Jurkat, Clone E6-1 (cell line): ENCODE results near the gene AGO3.

Experiments used
- DNase-seq: peaks from one replicate; pipeline ENCODE4 v3.0.0-alpha.2; 2011; ENCODE audit warnings: low read depth, low spot score
- H3K4me3 ChIP-seq: 2 replicates; pipeline ENCODE4 v1.5.1; 2011; ENCODE audit warnings: mild to moderate bottlenecking, low read length, control low read depth, moderate library complexity

The AGO3 gene

DNA sequence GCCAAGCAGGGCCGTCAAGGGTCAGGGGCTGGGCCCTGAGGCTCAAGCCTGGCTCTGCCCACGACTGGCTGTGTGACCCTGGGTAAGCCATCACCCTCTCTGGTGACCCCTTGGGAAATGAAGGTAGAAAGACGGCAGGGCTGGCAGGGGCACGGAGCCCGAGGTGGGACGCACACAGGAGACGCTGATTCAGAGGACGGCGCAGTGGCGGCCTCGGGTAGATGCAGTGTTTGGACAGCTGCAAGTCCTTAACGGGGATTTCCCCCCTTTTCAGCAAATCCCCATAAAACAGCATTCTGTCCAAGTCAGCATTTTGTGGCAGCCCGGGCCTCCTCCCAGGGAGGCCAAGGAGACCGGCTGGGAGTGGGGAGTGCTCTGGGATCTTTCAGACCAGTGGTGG lies 177.4 kb downstream of the AGO3 start:
- no peak overlapping the region for H3K4me3 ChIP-seq
- DNase-seq, result no peak

DNA sequence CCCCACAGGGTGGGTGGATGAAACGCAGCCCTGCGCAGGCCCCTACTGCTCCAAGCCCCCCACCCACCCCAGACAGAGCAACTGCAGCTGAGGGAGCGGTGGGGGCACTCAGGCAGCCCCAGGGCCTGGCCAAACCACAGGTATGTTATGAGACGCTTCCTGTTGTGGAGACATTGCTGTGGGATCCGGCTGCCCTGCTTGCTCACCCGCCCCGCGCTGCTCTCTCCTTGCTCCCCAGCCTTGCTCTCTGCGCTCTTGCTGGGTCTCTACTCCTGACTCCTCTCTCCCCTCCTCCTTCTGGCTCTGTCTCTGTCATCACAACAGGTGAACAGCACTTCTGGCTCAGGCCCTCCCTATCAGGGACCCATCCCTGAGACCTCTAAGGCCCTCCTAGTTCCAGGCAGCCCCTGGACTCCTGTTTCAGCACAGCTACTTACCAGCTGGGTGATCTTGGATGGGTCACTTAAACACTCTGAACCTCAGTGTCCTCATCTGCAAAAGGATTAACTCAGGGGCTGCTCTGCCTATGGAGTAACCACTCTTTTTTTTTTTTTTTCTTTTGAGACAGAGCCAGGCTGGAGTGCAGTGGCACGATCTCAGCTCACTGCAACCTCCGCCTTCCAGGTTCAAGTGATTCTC lies 178.3 kb downstream of the AGO3 start:
- DNase-seq, result no peak
- H3K4me3 ChIP-seq, result no peak overlapping the region

DNA sequence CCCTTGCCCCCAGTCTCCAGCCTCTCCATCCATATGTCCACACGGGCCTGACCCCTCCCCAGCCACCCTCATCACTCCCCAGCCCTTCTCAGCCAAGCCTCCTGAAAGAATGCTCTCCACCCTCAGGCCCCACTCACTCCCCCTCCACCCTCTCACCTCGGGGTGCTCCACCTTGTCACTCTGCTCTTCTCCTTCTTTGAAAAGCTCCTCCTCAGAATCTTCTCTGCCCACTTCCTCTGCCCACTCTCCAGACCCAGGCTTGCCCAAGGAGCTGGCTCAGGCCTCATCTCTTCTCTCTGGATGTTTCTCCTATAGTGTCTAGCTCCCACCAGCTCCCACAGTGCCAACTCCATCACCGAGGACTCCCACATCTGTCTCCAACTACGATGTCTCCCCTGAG lies 180.2 kb downstream of the AGO3 start:
- H3K4me3 ChIP-seq, result no peak overlapping the region
- no peak for DNase-seq

DNA sequence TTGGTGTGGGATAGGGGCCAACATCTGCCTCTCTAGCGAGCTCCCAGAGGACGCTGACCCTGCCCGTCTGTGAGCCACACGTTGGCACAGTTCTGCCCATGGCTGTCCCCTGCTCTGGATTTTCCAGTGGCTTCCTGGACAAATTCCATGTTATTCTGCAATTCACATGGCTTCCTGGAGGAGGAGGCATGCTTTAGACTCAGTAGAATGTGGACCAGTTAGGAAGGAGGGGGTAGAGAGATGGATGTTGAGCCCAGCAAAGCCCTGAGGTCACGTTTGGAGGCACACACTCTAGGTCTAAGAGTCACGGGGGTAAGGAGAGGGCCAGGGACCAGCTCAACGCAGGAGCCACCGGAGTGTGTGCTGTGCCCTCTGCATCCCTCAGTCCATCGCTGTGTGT lies 181.9 kb downstream of the AGO3 start:
- no peak overlapping the region for H3K4me3 ChIP-seq

DNA sequence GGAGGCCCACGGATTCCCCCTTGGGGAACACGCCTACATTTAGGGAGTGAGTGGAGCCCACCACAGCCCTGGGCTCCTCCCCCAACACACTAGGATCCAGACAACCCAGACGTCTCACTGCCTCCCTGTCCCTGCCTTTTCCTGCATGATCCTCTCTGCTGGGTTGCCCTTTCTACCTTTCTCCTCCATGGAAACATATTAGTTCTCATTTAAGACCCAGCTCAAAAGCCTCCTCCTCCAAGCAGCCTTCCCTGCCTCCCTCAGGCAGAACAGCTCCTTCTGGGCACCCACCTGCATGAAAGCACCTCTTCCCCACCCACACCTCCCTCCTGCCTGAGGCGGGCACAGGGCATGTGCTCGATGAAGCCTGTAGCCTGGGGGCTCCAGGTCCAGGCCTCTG lies 183.5 kb downstream of the AGO3 start:
- no peak for DNase-seq
- H3K4me3 ChIP-seq, result no peak overlapping the region

More for the DNA sequence above, 181.9 kb downstream of the AGO3 start:
- DNase-seq, result no peak

DNA sequence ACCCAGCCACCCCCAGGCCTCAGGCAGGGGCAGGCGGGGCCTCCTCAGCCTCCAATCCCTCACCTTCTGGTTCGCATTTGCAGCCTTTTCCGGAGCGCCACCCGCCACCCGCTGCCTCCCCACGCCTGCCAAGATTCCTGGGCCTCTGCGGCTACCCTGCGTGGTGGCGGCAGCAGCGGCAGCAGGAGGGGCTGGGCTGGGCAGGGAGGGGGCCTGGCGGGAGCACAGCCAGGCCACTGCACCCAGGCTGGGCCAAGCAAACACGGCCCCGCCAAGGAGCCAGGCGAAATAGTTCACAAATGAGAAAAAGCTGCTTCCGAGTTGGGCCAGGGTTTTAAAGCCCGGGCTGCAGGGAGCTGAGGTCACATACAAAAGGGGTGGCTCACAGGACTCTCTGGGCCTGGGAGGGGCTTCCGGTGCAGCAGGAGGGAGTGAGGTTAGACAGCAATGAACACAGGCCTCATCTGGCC lies 184.3 kb downstream of the AGO3 start:
- H3K4me3 ChIP-seq, result no peak overlapping the region
- no peak for DNase-seq

DNA sequence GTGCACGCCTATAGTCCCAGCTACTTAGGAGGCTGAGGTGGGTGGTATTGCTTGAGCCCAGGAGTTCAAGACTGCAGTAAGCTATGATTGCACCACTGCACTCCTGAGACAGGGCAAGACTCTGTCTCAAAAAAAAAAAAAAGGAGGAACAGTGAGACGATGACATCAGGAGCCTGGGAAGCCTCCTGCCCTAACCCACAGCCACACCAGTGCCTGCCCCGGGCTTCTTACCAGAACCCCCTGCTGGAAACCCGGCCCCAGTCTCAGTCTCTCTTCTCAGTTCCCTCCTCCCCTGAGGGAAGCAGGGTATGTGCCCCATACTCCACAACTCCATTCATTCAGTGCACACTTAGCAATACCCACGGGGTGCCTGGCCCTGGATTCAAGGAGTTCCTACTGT lies 185.0 kb downstream of the AGO3 start:
- no peak overlapping the region for H3K4me3 ChIP-seq
- DNase-seq, result no peak

DNA sequence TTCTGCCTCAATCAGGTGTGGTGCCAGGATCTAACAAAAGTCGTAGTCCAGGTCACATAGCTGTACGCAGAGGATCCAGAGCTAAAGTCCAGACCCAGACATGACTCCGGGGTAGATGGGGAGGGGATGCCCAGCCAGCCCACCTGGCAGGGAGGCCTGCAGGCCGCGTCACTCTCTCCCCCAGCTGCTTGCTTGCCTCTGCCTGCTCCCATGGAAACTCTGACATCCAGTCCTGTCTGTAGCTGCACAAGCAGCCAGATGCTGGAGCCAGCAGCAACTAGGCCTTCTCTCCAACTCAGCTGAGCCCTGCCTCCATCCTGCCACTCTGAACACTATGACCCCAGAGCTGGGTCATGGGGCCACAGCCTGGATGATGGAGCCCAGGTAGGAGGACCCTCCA lies 186.0 kb downstream of the AGO3 start:
- no peak overlapping the region for H3K4me3 ChIP-seq
- DNase-seq, result no peak

DNA sequence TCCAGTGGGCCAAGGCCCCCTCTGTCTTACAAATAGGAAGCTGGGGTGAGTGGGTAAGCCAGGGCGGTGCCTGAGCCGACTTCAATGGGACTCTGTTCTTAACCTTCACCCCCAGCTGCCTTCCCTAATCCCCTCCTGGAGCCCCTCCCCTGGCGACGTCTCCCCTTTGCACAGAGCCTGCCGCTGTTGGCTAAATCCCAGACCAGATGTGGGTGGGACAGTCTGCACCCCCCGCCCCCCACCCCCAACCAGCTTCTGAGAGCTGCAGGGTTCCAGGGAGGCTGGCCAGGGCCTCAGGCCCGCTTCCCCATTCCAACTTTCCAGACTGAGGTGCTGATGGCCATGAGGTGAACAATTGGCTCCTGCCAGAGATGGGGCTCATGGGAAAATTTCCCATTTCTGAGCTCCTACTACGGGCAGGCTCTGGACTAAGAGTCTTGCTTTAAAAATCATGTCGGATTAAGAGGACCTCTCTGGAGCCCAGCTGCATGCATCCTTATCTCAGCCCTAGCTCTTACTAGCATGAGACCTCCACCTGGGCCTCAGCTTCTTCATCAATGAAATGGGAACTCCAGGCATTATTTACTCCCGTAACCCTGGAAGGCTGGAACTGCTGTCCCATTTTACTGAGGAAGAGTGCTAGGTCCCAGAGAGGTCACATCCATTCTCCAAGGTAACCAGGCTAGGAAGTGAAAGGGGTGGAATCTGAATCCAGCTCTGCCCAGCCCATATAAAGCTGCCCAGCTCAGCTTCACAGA lies 187.7 kb downstream of the AGO3 start:
- no peak for DNase-seq
- H3K4me3 ChIP-seq, result no peak overlapping the region

DNA sequence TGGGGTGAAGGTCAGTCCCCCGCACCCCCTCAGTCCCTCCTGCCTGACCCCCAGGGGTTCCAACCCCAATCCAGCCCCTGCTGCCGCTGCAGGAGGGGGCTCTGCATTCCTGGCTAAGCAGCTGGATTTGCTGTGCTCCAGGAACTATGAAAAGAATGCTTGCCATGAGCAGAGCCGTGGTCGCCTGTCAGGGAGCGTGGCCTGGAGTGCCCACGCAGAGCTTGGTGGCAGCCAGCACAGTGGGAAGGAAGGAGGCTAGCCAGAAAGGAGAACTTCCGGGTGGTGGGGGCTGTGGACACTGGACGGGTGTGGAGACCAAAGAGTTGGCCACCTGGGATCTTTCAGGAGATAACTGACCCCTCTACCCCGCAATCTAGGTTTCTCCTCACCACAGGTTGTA lies 188.6 kb downstream of the AGO3 start:
- no peak for DNase-seq
- no peak overlapping the region for H3K4me3 ChIP-seq
